Epithelial cell of esophagus (primary cell): ENCODE results near the gene PPARG.

ENCODE experiments used
- DNase-seq: peaks from one replicate; pipeline ENCODE4 v3.0.0; 2010; ENCODE audit warnings: low read depth
- H3K4me3 ChIP-seq: 2 replicates; pipeline ENCODE4 v1.5.1; 2011; ENCODE audit warnings: mild to moderate bottlenecking, low read length, control low read depth
- TF ChIP-seq, protein P1 (sequence below): IDR thresholded peaks from 2 replicates; pipeline ENCODE4 v1.5.1; 2011; ENCODE audit warnings: low read depth, mild to moderate bottlenecking, low read length, control low read depth, inconsistent platforms; ENCODE audit not compliant: insufficient read depth; ENCODE audit errors: missing control alignments

The PPARG gene

DNA sequence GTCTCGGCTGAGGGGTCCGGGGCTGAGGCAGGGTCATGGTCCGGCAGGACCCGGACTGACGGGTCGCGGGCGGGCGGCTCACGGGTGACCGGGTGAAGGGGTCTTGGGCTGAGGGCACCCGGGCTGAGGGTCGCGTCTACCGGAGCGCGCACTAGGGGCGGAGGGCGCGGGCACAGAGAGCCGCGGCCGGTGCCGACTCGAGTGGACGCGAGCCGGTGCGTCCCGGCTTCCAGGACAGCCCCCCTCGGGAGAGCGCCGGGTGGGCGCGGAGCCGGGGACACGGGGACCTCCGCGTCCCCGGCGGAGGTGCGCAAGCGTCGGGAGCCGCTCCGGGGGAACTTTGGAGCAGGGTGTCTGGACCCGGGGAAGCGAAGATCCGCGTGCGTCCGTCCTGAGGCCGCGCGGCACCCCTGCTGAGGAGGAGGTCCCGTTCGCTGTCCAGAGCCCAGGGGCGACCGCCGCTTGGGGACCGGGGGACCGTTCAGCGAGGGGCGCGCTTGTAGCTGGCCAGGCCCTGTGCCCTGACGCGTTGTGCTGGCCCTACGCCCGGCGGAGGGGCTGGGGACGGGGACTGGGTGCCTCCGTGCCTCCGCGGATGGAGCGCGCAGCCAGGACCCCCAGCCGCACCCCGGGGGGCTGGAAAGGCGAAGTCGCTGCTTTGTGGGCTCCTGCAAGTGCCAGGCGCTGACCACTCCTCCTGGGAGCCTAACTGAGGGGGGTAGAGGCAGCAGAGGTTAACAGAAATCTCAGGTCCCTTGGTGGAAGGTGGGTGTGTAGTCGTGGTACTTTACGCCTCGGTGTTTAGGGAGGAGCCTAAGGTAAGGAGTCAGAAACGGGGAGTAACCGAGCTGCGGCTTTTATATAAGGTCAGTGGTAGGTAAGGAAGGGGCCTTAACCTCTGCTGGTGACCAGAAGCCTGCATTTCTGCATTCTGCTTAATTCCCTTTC, at the start of gene PPARG:
PPARG (plus strand) TSS at position 889 of the 948 bp plus-strand sequence. CDS start 90,642 bp downstream, outside the sequence.
- peak within 1 kb of the TSS; percentile 52 for H3K4me3 ChIP-seq
- peak; percentile 57 for DNase-seq

DNA sequence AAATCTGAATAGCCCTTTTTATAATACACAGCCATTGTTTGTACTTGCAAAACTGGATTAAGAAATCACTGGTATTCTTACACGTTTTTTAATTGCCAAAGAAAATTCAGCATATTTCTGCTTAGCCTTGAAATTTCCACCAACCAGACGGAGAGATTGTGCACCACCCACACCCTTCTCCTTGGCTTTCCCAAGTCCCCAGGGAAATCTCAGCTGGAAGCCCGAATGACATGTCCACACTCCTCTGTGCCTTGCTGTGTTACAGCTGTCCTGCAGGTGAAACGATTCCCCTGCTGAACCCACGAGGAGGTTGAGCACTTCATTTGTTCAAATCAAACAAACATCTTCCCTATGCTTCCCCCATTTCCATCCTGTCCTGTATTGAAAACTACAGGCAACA, 49.6 kb upstream of the PPARG start:
- no peak for DNase-seq
- H3K4me3 ChIP-seq: no peak overlapping the region
- TF ChIP-seq, protein P1, sequence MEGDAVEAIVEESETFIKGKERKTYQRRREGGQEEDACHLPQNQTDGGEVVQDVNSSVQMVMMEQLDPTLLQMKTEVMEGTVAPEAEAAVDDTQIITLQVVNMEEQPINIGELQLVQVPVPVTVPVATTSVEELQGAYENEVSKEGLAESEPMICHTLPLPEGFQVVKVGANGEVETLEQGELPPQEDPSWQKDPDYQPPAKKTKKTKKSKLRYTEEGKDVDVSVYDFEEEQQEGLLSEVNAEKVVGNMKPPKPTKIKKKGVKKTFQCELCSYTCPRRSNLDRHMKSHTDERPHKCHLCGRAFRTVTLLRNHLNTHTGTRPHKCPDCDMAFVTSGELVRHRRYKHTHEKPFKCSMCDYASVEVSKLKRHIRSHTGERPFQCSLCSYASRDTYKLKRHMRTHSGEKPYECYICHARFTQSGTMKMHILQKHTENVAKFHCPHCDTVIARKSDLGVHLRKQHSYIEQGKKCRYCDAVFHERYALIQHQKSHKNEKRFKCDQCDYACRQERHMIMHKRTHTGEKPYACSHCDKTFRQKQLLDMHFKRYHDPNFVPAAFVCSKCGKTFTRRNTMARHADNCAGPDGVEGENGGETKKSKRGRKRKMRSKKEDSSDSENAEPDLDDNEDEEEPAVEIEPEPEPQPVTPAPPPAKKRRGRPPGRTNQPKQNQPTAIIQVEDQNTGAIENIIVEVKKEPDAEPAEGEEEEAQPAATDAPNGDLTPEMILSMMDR: no peak

More for the DNA sequence above, at the start of gene PPARG:
- TF ChIP-seq, protein P1: no peak

DNA sequence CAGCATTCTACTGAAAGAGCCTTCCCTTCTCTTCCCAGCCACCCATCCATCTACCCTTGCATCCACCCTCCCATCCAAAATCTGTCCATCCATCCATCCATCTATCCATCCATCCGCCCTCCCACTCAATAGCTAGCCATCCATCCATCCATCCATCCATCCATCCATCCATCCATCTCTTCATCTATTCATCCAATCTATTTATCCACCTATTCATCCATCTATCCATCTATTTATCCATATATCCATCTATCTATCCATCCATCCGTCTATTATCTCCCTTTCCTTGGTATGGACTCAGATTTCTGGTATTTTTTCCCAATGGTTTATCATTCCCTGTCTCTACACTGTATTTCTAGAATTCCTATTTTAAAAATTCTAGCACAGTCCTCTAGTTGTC, 46.1 kb upstream of the PPARG start:
- no peak overlapping the region for H3K4me3 ChIP-seq
- TF ChIP-seq, protein P1: no peak
- no peak for DNase-seq

DNA sequence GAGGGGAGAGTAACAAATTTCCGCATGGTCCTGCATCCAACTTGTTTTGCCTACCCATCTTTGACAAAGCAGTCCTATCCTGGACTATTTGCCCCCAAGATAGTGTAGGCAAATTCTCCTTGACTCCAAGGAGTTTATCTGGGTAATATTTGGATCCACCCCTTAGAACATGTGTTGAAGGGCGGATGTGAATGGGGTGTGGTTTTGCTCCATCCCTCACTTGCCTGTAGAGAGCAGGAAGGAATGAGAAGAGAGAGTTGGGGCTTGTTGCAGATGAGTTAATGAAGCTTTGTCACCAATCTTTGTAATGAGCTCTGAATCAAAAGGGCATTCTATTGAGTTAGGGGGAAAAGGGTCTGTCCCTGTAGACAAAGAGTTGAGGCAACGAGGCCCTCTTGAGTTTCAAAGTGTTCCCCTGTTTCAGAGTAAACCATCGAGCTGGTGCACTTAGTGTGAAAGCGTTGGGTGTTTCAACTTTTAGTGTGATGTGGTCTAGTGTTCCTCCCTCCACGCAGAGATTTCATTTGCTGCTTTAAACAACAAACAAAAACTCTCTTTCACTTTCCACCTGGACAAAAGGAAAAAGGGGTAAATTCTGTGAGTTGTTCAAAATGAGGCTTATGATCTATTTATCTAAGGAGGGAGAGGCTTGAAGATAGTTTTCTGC, 42.2 kb upstream of the PPARG start:
- TF ChIP-seq, protein P1: no peak
- no peak overlapping the region for H3K4me3 ChIP-seq
- no peak for DNase-seq

DNA sequence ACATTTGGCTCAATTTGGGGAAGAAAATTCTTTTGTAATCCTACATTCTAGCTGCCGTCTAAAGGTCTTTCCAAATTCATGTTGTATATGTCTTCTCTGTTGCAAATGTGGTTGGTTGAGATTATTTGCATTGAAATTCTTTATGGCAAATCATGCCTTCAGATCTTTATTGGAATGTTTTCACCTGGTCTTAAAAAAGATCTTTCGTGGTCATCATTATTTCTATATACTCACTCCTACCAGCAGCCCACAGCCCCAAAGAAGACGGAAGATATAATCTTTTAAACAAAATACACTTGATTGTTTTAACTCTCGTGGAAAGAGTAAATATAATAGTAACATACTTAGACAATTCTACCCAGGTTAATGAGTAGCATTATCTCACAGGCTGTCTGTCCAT, 41.5 kb upstream of the PPARG start:
- TF ChIP-seq, protein P1: no peak
- H3K4me3 ChIP-seq: no peak overlapping the region
- no peak for DNase-seq

DNA sequence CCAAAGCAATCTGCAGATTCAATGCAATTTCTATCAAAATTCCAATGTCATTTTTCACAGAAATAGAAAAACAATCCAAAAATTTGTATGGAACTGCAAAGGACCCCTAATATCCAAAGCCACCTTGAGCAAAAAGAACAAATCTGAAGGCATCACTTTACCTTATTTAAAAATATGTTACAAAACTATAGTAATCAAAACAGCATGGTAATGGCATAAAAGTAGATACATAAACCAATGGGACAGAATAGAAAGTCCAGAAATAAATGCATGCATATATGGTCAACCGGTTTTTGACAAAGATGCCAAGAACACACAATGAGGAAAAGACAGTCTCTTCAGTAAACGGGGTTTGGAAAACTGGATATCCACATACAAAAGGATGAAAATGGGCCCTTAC, 39.4 kb upstream of the PPARG start:
- TF ChIP-seq, protein P1: no peak
- H3K4me3 ChIP-seq: no peak overlapping the region
- no peak for DNase-seq

DNA sequence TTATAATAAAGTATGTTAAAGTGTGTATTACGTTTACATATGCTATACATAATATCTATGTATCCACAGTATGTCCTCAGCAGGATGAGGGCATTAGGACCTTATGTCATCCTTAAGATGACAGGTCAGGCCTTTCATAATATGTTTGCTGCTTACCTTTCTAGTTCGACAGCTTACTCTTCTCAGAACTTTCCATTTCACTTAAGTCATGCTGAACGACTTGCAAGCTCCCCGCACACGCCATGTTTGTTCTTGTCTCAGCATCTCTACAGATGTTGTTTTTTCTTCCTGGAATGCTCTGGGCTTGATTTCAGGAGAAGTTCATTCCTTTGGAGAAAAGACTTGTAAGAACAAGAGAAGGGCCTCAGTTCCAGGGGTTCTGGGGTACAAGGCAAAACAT, 36.0 kb upstream of the PPARG start:
- H3K4me3 ChIP-seq: no peak overlapping the region
- peak; percentile 48 for DNase-seq
- TF ChIP-seq, protein P1: no peak
